ENCODE measurements around the gene DRGX. TPM values are rescaled to one million over a fixed set of nuclear protein-coding genes. Genes with fewer than 3 reads are reported as not detected.

DRGX gene
- total and polyA plus RNA-seq, 2 of the 4 experiments (the other 2 are of a cell fraction): not detected

DNA sequence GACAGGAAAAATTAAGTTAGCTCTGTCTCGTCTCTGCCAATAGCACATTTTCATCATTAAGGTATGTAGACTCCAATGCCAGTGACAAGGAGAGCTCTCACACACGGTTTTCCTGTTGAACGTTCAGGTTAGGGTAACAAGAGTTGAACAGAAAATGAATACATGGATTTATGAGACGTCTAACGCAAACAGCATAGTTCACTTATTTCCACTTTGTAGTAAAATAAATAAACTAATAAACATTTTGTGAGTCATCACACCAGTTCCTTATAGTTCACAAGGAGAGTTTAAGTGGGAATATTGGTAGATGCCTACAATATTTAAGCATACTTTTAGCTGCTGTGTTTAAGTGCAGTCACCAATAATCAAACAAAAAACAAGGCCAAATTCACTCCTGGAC lies 21.1 kb downstream of the DRGX start:
- no peak for ATAC-seq (ENCODE audit: low read depth)
- WGBS, 2 experiments (ENCODE audit: extremely low coverage in 2 of 2, insufficient read length in 1 of 2): no CpG with 5 or more reads among the region's 5 CpGs

More for the DNA sequence above, 21.1 kb downstream of the DRGX start:
- no peak overlapping the region for H2BK120ac ChIP-seq (ENCODE audit: low read depth, low read length)
- ChIA-PET CTCF (no interaction called here), POLR2A (ENCODE audit: unreplicated experiment) (no interaction called here)
- H3K18ac ChIP-seq (ENCODE audit: low read depth, low read length): no peak overlapping the region
- H3K56ac ChIP-seq (ENCODE audit: extremely low read depth, insufficient read depth, low read length): no peak overlapping the region
- no peak overlapping the region for H4K8ac ChIP-seq (ENCODE audit: low read depth in 2 of 2, low read length in 2 of 2)
- no peaks in the 10 kb centered on the region for H3K9me1 ChIP-seq (ENCODE audit: insufficient read depth, low read length)
- no peak overlapping the region for H2BK5ac ChIP-seq (ENCODE audit: low read depth, low read length, poor library complexity, severe bottlenecking)
- no peaks in the 10 kb centered on the region for H3K36me3 ChIP-seq (ENCODE audit: control insufficient read depth, insufficient read depth, low read length)
- no peak for DNase-seq
- peaks cover 22% of the 10 kb centered on the region for H3K27me3 ChIP-seq (ENCODE audit: control insufficient read depth, insufficient read depth, low read length)
- no peak overlapping the region for H3K27ac ChIP-seq (ENCODE audit: insufficient read depth, low read length)
- BruUV-seq (replicated peaks): no TSS peak
- no peak overlapping the region for H3K9ac ChIP-seq (ENCODE audit: low read depth, low read length)
- H2AFZ ChIP-seq (replicated peaks; ENCODE audit: low read length, poor library complexity): no peak overlapping the region
- in situ Hi-C loops (cut with MboI; ENCODE audit: low sequenced_read_pairs): no loop called here
- intact Hi-C loops (cut with micrococcal nuclease): no loop called here
- H3K9me3 ChIP-seq (ENCODE audit: control insufficient read depth, insufficient read depth, low read length): no peaks in the 10 kb centered on the region
- no peak overlapping the region for H3K4me2 ChIP-seq (ENCODE audit: low read depth, low read length)
- no peak overlapping the region for H3K4me3 ChIP-seq (ENCODE audit: insufficient read depth, low read depth, low read length)
- no peak for TF ChIP-seq RFX5 (IDR thresholded peaks at IDR 0.05; ENCODE audit: low read depth, low read length)
- TF ChIP-seq, protein P1, sequence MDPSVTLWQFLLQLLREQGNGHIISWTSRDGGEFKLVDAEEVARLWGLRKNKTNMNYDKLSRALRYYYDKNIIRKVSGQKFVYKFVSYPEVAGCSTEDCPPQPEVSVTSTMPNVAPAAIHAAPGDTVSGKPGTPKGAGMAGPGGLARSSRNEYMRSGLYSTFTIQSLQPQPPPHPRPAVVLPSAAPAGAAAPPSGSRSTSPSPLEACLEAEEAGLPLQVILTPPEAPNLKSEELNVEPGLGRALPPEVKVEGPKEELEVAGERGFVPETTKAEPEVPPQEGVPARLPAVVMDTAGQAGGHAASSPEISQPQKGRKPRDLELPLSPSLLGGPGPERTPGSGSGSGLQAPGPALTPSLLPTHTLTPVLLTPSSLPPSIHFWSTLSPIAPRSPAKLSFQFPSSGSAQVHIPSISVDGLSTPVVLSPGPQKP (IDR thresholded peaks at IDR 0.05; ENCODE audit: borderline replicate concordance, low read depth, low read length): no peak
- TF ChIP-seq, protein P2, sequence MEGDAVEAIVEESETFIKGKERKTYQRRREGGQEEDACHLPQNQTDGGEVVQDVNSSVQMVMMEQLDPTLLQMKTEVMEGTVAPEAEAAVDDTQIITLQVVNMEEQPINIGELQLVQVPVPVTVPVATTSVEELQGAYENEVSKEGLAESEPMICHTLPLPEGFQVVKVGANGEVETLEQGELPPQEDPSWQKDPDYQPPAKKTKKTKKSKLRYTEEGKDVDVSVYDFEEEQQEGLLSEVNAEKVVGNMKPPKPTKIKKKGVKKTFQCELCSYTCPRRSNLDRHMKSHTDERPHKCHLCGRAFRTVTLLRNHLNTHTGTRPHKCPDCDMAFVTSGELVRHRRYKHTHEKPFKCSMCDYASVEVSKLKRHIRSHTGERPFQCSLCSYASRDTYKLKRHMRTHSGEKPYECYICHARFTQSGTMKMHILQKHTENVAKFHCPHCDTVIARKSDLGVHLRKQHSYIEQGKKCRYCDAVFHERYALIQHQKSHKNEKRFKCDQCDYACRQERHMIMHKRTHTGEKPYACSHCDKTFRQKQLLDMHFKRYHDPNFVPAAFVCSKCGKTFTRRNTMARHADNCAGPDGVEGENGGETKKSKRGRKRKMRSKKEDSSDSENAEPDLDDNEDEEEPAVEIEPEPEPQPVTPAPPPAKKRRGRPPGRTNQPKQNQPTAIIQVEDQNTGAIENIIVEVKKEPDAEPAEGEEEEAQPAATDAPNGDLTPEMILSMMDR (conservative IDR thresholded peaks at IDR 0.05; ENCODE audit: low read depth, low read length): no peak
- TF ChIP-seq, protein P3, sequence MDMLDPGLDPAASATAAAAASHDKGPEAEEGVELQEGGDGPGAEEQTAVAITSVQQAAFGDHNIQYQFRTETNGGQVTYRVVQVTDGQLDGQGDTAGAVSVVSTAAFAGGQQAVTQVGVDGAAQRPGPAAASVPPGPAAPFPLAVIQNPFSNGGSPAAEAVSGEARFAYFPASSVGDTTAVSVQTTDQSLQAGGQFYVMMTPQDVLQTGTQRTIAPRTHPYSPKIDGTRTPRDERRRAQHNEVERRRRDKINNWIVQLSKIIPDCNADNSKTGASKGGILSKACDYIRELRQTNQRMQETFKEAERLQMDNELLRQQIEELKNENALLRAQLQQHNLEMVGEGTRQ (IDR thresholded peaks at IDR 0.05; ENCODE audit: low read depth, low read length): no peak
- no peak for TF ChIP-seq SMC3 (IDR thresholded peaks at IDR 0.05; ENCODE audit: low read depth, low read length)
- no peak for TF ChIP-seq BHLHE40 (IDR thresholded peaks at IDR 0.05; ENCODE audit: low read depth, low read length)
- no peak for TF ChIP-seq RCOR1 (IDR thresholded peaks at IDR 0.05; ENCODE audit: insufficient replicate concordance, low read length)
- TF ChIP-seq CHD1 (IDR thresholded peaks at IDR 0.05; ENCODE audit: low read depth, low read length): no peak
- TF ChIP-seq CEBPB (IDR thresholded peaks at IDR 0.05; ENCODE audit: low read depth, low read length): no peak
- TF ChIP-seq FOS (IDR thresholded peaks at IDR 0.05; ENCODE audit: low read depth, low read length): no peak
- no peak for TF ChIP-seq RAD21 (IDR thresholded peaks at IDR 0.05; ENCODE audit: low read length)
- TF ChIP-seq NFE2L2 (IDR thresholded peaks at IDR 0.05; ENCODE audit: low read depth, low read length): no peak
- no peak for TF ChIP-seq POLR2A (IDR thresholded peaks at IDR 0.05; ENCODE audit: low read depth, low read length)
- H2BK15ac ChIP-seq (ENCODE audit: low read depth, low read length): no peak overlapping the region
- H2AK9ac ChIP-seq (replicated peaks; ENCODE audit: low read depth, low read length, poor library complexity): no peak overlapping the region
- no peak overlapping the region for H4K91ac ChIP-seq (ENCODE audit: insufficient read depth, low read depth, low read length)
- dilution Hi-C loops (cut with HindIII; ENCODE audit: low sequenced_read_pairs, unreplicated experiment): no loop called here
- no peak overlapping the region for H2AK5ac ChIP-seq (ENCODE audit: low read depth, low read length)
- H3K4me1 ChIP-seq (ENCODE audit: control insufficient read depth, insufficient read depth, low read length): no peaks in the 10 kb centered on the region
- H3K4ac ChIP-seq (ENCODE audit: low read depth, low read length): no peak overlapping the region
- no peaks in the 10 kb centered on the region for H4K20me1 ChIP-seq (ENCODE audit: insufficient read depth, low read length)
- no peak overlapping the region for H4K5ac ChIP-seq (ENCODE audit: low read depth, low read length)
- H3K23ac ChIP-seq (ENCODE audit: low read depth, low read length): no peak overlapping the region
- H3K14ac ChIP-seq (replicated peaks; ENCODE audit: low read depth, low read length): no peak overlapping the region
- no peaks in the 10 kb centered on the region for H3K79me1 ChIP-seq (ENCODE audit: low read depth in 1 of 2, low read length in 2 of 2)
- no peak overlapping the region for H2BK20ac ChIP-seq (ENCODE audit: low read depth, low read length)

Data from IMR-90 (cell line).